ENCODE data around the gene GRAMD1B.

DNA sequence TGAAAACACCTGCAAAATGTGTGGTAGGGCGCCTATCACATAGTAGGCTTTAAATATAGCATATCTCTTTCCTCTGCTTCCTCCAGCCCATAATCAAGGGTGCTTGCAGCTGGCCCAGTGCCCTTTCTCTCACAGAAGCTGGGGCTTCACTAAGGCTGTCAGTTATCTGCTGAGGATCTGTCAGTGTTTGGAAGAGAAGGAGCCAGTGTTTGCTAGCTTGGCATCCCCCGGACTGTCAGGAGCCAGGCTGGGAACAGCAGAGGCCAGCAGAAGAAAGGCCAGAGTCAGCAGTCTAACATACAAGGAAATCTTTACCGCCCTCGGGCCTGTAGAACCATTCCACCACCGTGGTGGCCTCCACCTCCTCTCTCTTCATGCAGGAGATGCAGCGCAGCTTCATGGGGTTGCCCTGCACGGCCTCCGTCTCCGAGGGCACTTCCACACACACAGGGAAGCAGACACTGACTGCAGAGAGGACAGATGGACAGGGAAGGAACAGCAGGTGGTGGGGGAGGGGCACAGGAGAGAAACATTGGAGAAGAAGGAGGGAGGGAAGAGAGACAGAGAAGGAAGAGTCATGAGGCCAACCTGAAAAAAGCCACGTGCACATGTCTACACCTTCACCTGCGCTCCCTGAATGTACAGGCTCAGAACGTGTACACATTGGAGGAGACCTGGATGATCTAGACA, 215.4 kb downstream of the GRAMD1B start:
- TF ChIP-seq POLR2A (IDR thresholded peaks at IDR 0.05; ENCODE audit: low read length) (no peak), GATA1 (IDR thresholded peaks at IDR 0.05; ENCODE audit: low read depth, low read length) (no peak)

Data from erythroblast (primary cell).